IMR-90 (cell line): ENCODE results near the gene NEDD1. TPM values are rescaled to one million over a fixed set of nuclear protein-coding genes. Genes with fewer than 3 reads are reported as not detected.

Experiments used
- ATAC-seq: fragments of 200-7000 bp; cut with Tn5 transposase; 2 replicates; pipeline ENCODE4 v1.9.1; 2020; ENCODE audit warnings: low read depth, mild to moderate bottlenecking, moderate library complexity
- BruUV-seq: library from RNA; stranded (reverse); fragments of 400-500 nt; replicated peaks from 2 replicates; lab custom pipeline; 2021; lab: Mats Ljungman, UMichigan
- CTCF ChIA-PET: fragments of 300-600 bp; formaldehyde crosslinking; extraction: SDS; loops from one replicate; lab custom pipeline; 2021; ENCODE audit warnings: antibody characterized with exemption; lab: Yijun Ruan, JAX
- POLR2A ChIA-PET: fragments of 300-600 bp; sonication (Branson Sonifier 250); formaldehyde crosslinking; loops from one replicate; lab custom pipeline; 2022; ENCODE audit warnings: antibody characterized with exemption; ENCODE audit not compliant: unreplicated experiment; lab: Charles Lee
- DNase-seq: peaks from one replicate; pipeline ENCODE4 v3.0.0; 2013
- H2AFZ ChIP-seq: replicated peaks from 2 replicates; pipeline ENCODE3; 2013; ENCODE audit warnings: low read length, mild to moderate bottlenecking; ENCODE audit not compliant: poor library complexity
- H2AK5ac ChIP-seq: 2 replicates; pipeline ENCODE4 v1.6.1; 2013; ENCODE audit warnings: low read depth, low read length, inconsistent platforms
- H2AK9ac ChIP-seq: replicated peaks from 2 replicates; pipeline ENCODE3; 2013; ENCODE audit warnings: mild to moderate bottlenecking, low read depth, low read length, moderate library complexity; ENCODE audit not compliant: poor library complexity
- H2BK120ac ChIP-seq: 2 replicates; pipeline ENCODE4 v1.6.1; 2013; ENCODE audit warnings: low read depth, low read length, inconsistent platforms
- H2BK15ac ChIP-seq: 3 replicates; pipeline ENCODE4 v1.6.1; 2013; ENCODE audit warnings: low read depth, low read length, inconsistent platforms
- H2BK20ac ChIP-seq: 2 replicates; pipeline ENCODE4 v1.6.1; 2013; ENCODE audit warnings: low read depth, mild to moderate bottlenecking, inconsistent platforms, low read length, moderate library complexity
- H2BK5ac ChIP-seq: 2 replicates; pipeline ENCODE4 v1.6.1; 2013; ENCODE audit warnings: mild to moderate bottlenecking, low read depth, low read length, inconsistent platforms; ENCODE audit not compliant: poor library complexity, severe bottlenecking
- H3K14ac ChIP-seq: replicated peaks from 2 replicates; pipeline ENCODE4 v1.6.1; 2013; ENCODE audit warnings: low read depth, low read length, inconsistent platforms
- H3K18ac ChIP-seq: 2 replicates; pipeline ENCODE4 v1.6.1; 2013; ENCODE audit warnings: low read depth, low read length, control low read depth
- H3K23ac ChIP-seq: 2 replicates; pipeline ENCODE4 v1.6.1; 2013; ENCODE audit warnings: low read depth, low read length, inconsistent platforms
- H3K27ac ChIP-seq: 2 replicates; pipeline ENCODE4 v1.5.1; 2013; ENCODE audit warnings: mild to moderate bottlenecking, control low read depth, low read length; ENCODE audit not compliant: insufficient read depth
- H3K27me3 ChIP-seq: 2 replicates; pipeline ENCODE4 v1.6.1; 2013; ENCODE audit warnings: low read length; ENCODE audit not compliant: control insufficient read depth, insufficient read depth
- H3K36me3 ChIP-seq: 2 replicates; pipeline ENCODE4 v1.6.1; 2013; ENCODE audit warnings: low read length, mixed read lengths; ENCODE audit not compliant: control insufficient read depth, insufficient read depth
- H3K4ac ChIP-seq: 2 replicates; pipeline ENCODE4 v1.6.1; 2013; ENCODE audit warnings: low read depth, low read length, inconsistent platforms
- H3K4me1 ChIP-seq: 2 replicates; pipeline ENCODE4 v1.6.1; 2013; ENCODE audit warnings: low read length, mixed read lengths; ENCODE audit not compliant: control insufficient read depth, insufficient read depth
- H3K4me2 ChIP-seq: 2 replicates; pipeline ENCODE4 v1.6.1; 2013; ENCODE audit warnings: low read depth, mild to moderate bottlenecking, control low read depth, low read length, moderate library complexity
- H3K4me3 ChIP-seq: 2 replicates; pipeline ENCODE4 v1.5.1; 2013; ENCODE audit warnings: low read depth, mild to moderate bottlenecking, control low read depth, low read length, moderate library complexity; ENCODE audit not compliant: insufficient read depth
- H3K56ac ChIP-seq: 2 replicates; pipeline ENCODE4 v1.6.1; 2013; ENCODE audit warnings: low read length, inconsistent platforms; ENCODE audit not compliant: insufficient read depth; ENCODE audit errors: extremely low read depth
- H3K79me1 ChIP-seq, 2 experiments: 2 replicates each; pipeline ENCODE4 v1.6.1; 2013; ENCODE audit warnings: low read length in 2 of 2, inconsistent platforms in 1 of 2, low read depth in 1 of 2
- H3K9ac ChIP-seq: 2 replicates; pipeline ENCODE4 v1.6.1; 2013; ENCODE audit warnings: low read depth, low read length, control low read depth
- H3K9me1 ChIP-seq: 2 replicates; pipeline ENCODE4 v1.6.1; 2013; ENCODE audit warnings: low read length, inconsistent platforms; ENCODE audit not compliant: insufficient read depth
- H3K9me3 ChIP-seq: 2 replicates; pipeline ENCODE4 v1.6.1; 2013; ENCODE audit warnings: low read length; ENCODE audit not compliant: control insufficient read depth, insufficient read depth
- H4K20me1 ChIP-seq: 2 replicates; pipeline ENCODE4 v1.6.1; 2013; ENCODE audit warnings: low read length, inconsistent platforms; ENCODE audit not compliant: insufficient read depth
- H4K5ac ChIP-seq: 2 replicates; pipeline ENCODE4 v1.6.1; 2013; ENCODE audit warnings: mild to moderate bottlenecking, low read depth, low read length, control low read depth
- H4K8ac ChIP-seq, 2 experiments: 2 replicates each; pipeline ENCODE4 v1.6.1; 2013; ENCODE audit warnings: low read depth in 2 of 2, low read length in 2 of 2, control low read depth in 1 of 2, inconsistent platforms in 1 of 2
- H4K91ac ChIP-seq: 2 replicates; pipeline ENCODE4 v1.6.1; 2013; ENCODE audit warnings: low read depth, low read length, inconsistent platforms; ENCODE audit not compliant: insufficient read depth
- BHLHE40 ChIP-seq: fragments of 150-350 bp; IDR thresholded peaks from 2 replicates; pipeline ENCODE4 v1.6.1; 2016; ENCODE audit warnings: mild to moderate bottlenecking, low read depth, low read length
- CEBPB ChIP-seq: IDR thresholded peaks from 2 replicates; pipeline ENCODE4 v1.6.1; 2012; ENCODE audit warnings: low read depth, low read length, improper control_type of control experiment
- CHD1 ChIP-seq: IDR thresholded peaks from 2 replicates; pipeline ENCODE4 v1.6.1; 2012; ENCODE audit warnings: low read depth, low read length, improper control_type of control experiment
- FOS ChIP-seq: fragments of 150-350 bp; IDR thresholded peaks from 2 replicates; pipeline ENCODE4 v1.6.1; 2016; ENCODE audit warnings: low read depth, low read length
- MAFK ChIP-seq: IDR thresholded peaks from 2 replicates; pipeline ENCODE4 v1.6.1; 2012; ENCODE audit warnings: low read depth, low read length, improper control_type of control experiment
- MAZ ChIP-seq: IDR thresholded peaks from 2 replicates; pipeline ENCODE4 v1.6.1; 2012; ENCODE audit warnings: low read depth, mild to moderate bottlenecking, low read length, improper control_type of control experiment, moderate library complexity, borderline replicate concordance
- MXI1 ChIP-seq: IDR thresholded peaks from 2 replicates; pipeline ENCODE4 v1.6.1; 2012; ENCODE audit warnings: low read depth, mild to moderate bottlenecking, low read length, moderate library complexity, borderline replicate concordance
- NFE2L2 ChIP-seq: fragments of 150-350 bp; IDR thresholded peaks from 2 replicates; pipeline ENCODE4 v1.6.1; 2016; ENCODE audit warnings: low read depth, mild to moderate bottlenecking, low read length
- POLR2A ChIP-seq: IDR thresholded peaks from 2 replicates; pipeline ENCODE4 v1.6.1; 2012; ENCODE audit warnings: mild to moderate bottlenecking, low read depth, low read length
- RAD21 ChIP-seq: IDR thresholded peaks from 2 replicates; pipeline ENCODE4 v1.6.1; 2012; ENCODE audit warnings: low read length, improper control_type of control experiment
- RCOR1 ChIP-seq: IDR thresholded peaks from 2 replicates; pipeline ENCODE4 v1.6.1; 2012; ENCODE audit warnings: mild to moderate bottlenecking, low read length, improper control_type of control experiment; ENCODE audit not compliant: insufficient replicate concordance
- RFX5 ChIP-seq: IDR thresholded peaks from 2 replicates; pipeline ENCODE4 v1.8.0; 2012; ENCODE audit warnings: low read depth, mild to moderate bottlenecking, low read length, moderate library complexity
- SMC3 ChIP-seq: fragments of 150-350 bp; IDR thresholded peaks from 2 replicates; pipeline ENCODE4 v1.6.1; 2016; ENCODE audit warnings: low read depth, mild to moderate bottlenecking, antibody characterized with exemption, low read length, moderate library complexity
- WGBS, 2 experiments: methylation state at CpG; one replicate each; pipeline versions ENCODE4 v1.1.5 to v1.1.7; 2013; ENCODE audit warnings: missing lambda C conversion rate in 2 of 2; ENCODE audit not compliant: insufficient read length in 1 of 2; ENCODE audit errors: extremely low coverage in 2 of 2; 5-methylcytosine and 5-hydroxymethylcytosine counted together
- dilution Hi-C: fragments of 300-500 bp; cut with HindIII; formaldehyde crosslinking; loops from one replicate; pipeline ENCODE4 v1.14.3; 2018; ENCODE audit warnings: low sequenced_read_pairs; ENCODE audit not compliant: unreplicated experiment
- in situ Hi-C: fragments of 300-500 bp; cut with MboI; formaldehyde crosslinking; loops from 3 replicates; pipeline ENCODE4 v1.14.3; 2019; ENCODE audit warnings: low sequenced_read_pairs, inconsistent platforms, mixed read lengths
- intact Hi-C: fragments of 100-400 bp; cut with micrococcal nuclease; formaldehyde crosslinking; loops from 2 replicates; pipeline ENCODE4 v1.10.0; 2022
- polyA plus RNA-seq, 3 experiments: library from polyadenylated mRNA; depleted of rRNA; stranded (reverse); fragments of >200 nt; gene quantifications; 2 replicates each; pipeline ENCODE4 v1.2.3, GENCODE V29; 2012; ENCODE audit warnings: low replicate concordance in 1 of 3
- total RNA-seq: library from RNA; depleted of rRNA; stranded (reverse); fragments of >200 nt; gene quantifications from 2 replicates; pipeline ENCODE4 v1.2.3, GENCODE V29; 2012
- TF ChIP-seq, protein P1 (sequence below): fragments of 150-350 bp; IDR thresholded peaks from 2 replicates; pipeline ENCODE4 v1.6.1; 2017; ENCODE audit warnings: mild to moderate bottlenecking, antibody characterized with exemption, low read length, low read depth
- TF ChIP-seq, protein P2 (sequence below): conservative IDR thresholded peaks from 2 replicates; pipeline ENCODE4 v1.5.1; 2012; ENCODE audit warnings: mild to moderate bottlenecking, low read depth, low read length, improper control_type of control experiment
- TF ChIP-seq, protein P3 (sequence below): fragments of 150-350 bp; IDR thresholded peaks from 2 replicates; pipeline ENCODE4 v1.6.1; 2016; ENCODE audit warnings: low read depth, mild to moderate bottlenecking, low read length, moderate library complexity, borderline replicate concordance

The NEDD1 gene
- total and polyA plus RNA-seq, 2 of the 4 experiments (the other 2 are of a cell fraction) = 10.0 to 48.0 TPM

DNA sequence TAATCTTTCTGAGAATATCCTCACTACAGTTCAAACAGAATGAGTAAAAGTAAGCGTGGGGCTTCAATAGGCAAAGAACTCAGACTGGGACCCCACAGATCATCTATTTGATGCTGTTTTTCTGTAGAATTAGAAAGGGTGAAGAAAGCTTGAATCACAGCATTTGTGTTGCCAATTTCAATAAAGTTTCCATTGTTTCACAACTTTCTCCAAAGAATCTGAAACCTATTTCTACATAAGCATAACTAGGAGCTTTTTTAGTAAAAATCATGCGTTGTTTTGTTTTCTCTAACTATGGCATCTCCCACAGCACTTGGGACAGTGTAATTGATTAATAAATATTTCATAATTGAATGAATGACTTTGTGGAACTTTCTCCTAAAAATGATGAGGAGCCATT lies 16.7 kb upstream of the NEDD1 start:
- no peaks in the 10 kb centered on the region for H3K79me1 ChIP-seq
- H3K4me2 ChIP-seq = no peak overlapping the region
- peaks cover 5% of the 10 kb centered on the region for H3K4me1 ChIP-seq
- no peak overlapping the region for H4K91ac ChIP-seq
- H3K4ac ChIP-seq = no peak overlapping the region
- no TSS peak for BruUV-seq
- no peaks in the 10 kb centered on the region for H4K20me1 ChIP-seq
- no peak overlapping the region for H3K23ac ChIP-seq
- peak overlapping the region; percentile 65; the same call in 1 of the 2 replicates for H2BK120ac ChIP-seq
- H3K14ac ChIP-seq = no peak overlapping the region
- no peaks in the 10 kb centered on the region; the same call in 1 of the 2 replicates for H3K9me1 ChIP-seq
- H4K8ac ChIP-seq = no peak overlapping the region
- no peaks in the 10 kb centered on the region for H3K36me3 ChIP-seq
- POLR2A ChIA-PET = no interaction called here
- H2AK5ac ChIP-seq = no peak overlapping the region
- in situ Hi-C loops (no loop called here), dilution Hi-C loops (no loop called here), intact Hi-C loops (no loop called here)
- no peak overlapping the region for H4K5ac ChIP-seq
- no peak overlapping the region for H2BK20ac ChIP-seq
- no peak for ATAC-seq
- H3K18ac ChIP-seq = no peak overlapping the region
- DNase-seq = no peak
- H3K27me3 ChIP-seq = no peaks in the 10 kb centered on the region
- no peak overlapping the region for H3K4me3 ChIP-seq
- H2AFZ ChIP-seq = no peak overlapping the region
- no peak overlapping the region for H3K27ac ChIP-seq
- no CpG with 5 or more reads among the region's 2 CpGs for WGBS, 2 experiments
- no peak overlapping the region for H3K56ac ChIP-seq
- no peak overlapping the region for H3K9ac ChIP-seq
- no peaks in the 10 kb centered on the region for H3K9me3 ChIP-seq
- TF ChIP-seq CEBPB (no peak), MXI1 (no peak), MAZ (no peak), BHLHE40 (no peak), FOS (no peak), MAFK (no peak), NFE2L2 (no peak), RFX5 (no peak), CHD1 (no peak), RAD21 (no peak), POLR2A (no peak), SMC3 (no peak), RCOR1 (no peak)
- TF ChIP-seq, protein P1, sequence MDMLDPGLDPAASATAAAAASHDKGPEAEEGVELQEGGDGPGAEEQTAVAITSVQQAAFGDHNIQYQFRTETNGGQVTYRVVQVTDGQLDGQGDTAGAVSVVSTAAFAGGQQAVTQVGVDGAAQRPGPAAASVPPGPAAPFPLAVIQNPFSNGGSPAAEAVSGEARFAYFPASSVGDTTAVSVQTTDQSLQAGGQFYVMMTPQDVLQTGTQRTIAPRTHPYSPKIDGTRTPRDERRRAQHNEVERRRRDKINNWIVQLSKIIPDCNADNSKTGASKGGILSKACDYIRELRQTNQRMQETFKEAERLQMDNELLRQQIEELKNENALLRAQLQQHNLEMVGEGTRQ = no peak
- TF ChIP-seq, protein P2, sequence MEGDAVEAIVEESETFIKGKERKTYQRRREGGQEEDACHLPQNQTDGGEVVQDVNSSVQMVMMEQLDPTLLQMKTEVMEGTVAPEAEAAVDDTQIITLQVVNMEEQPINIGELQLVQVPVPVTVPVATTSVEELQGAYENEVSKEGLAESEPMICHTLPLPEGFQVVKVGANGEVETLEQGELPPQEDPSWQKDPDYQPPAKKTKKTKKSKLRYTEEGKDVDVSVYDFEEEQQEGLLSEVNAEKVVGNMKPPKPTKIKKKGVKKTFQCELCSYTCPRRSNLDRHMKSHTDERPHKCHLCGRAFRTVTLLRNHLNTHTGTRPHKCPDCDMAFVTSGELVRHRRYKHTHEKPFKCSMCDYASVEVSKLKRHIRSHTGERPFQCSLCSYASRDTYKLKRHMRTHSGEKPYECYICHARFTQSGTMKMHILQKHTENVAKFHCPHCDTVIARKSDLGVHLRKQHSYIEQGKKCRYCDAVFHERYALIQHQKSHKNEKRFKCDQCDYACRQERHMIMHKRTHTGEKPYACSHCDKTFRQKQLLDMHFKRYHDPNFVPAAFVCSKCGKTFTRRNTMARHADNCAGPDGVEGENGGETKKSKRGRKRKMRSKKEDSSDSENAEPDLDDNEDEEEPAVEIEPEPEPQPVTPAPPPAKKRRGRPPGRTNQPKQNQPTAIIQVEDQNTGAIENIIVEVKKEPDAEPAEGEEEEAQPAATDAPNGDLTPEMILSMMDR = no peak
- TF ChIP-seq, protein P3, sequence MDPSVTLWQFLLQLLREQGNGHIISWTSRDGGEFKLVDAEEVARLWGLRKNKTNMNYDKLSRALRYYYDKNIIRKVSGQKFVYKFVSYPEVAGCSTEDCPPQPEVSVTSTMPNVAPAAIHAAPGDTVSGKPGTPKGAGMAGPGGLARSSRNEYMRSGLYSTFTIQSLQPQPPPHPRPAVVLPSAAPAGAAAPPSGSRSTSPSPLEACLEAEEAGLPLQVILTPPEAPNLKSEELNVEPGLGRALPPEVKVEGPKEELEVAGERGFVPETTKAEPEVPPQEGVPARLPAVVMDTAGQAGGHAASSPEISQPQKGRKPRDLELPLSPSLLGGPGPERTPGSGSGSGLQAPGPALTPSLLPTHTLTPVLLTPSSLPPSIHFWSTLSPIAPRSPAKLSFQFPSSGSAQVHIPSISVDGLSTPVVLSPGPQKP = no peak
- CTCF ChIA-PET = no interaction called here
- H2AK9ac ChIP-seq = no peak overlapping the region
- peak overlapping the region; percentile 42; the same call in 2 of the 3 replicates for H2BK15ac ChIP-seq
- no peak overlapping the region for H2BK5ac ChIP-seq
